Natural killer cell (primary cell): ENCODE results near the gene FUCA2. TPM values are rescaled to one million over a fixed set of nuclear protein-coding genes. Genes with fewer than 3 reads are reported as not detected.
"Not testable (repeated sequence)": the region's sequence is repeated elsewhere in the genome, so short reads cannot be mapped to it uniquely, and the experiment has no call there.

Experiments
- ATAC-seq, 3 donors: fragments of 150-1000 bp in 2 of 3; fragments of 200-7000 bp in 1 of 3; cut with Tn5 transposase; 1 replicate in 1 of 3; 2 replicates in 2 of 3; pipeline ENCODE4 v1.10.0; 2021; ENCODE audit warnings: mild to moderate bottlenecking in 2 of 3, moderate library complexity in 2 of 3
- DNase-seq, 2 donors: peaks; one replicate each; pipeline versions ENCODE4 v3.0.0 to v3.0.0-alpha.2; 2013 to 2021; ENCODE audit warnings: mixed read lengths in 1 of 2
- H3K27ac ChIP-seq: one replicate; pipeline ENCODE4 v1.5.1; 2013; ENCODE audit warnings: mild to moderate bottlenecking, low read length
- H3K27me3 ChIP-seq: one replicate; pipeline ENCODE4 v1.6.1; 2013; ENCODE audit warnings: low read length; ENCODE audit not compliant: control insufficient read depth, insufficient read depth
- H3K36me3 ChIP-seq: one replicate; pipeline ENCODE4 v1.6.1; 2013; ENCODE audit warnings: low read length; ENCODE audit not compliant: control insufficient read depth, insufficient read depth
- H3K4me1 ChIP-seq: one replicate; pipeline ENCODE4 v1.6.1; 2013; ENCODE audit warnings: low read length; ENCODE audit not compliant: control insufficient read depth, insufficient read depth
- H3K4me3 ChIP-seq: one replicate; pipeline ENCODE4 v1.5.1; 2013; ENCODE audit warnings: low read length
- H3K9me3 ChIP-seq: one replicate; pipeline ENCODE4 v1.6.1; 2013; ENCODE audit warnings: low read length; ENCODE audit not compliant: control insufficient read depth, insufficient read depth
- H3K27ac Mint-ChIP-seq, 2 donors: one replicate each; pipeline ENCODE4 v1.8.0; 2022; ENCODE audit warnings: mild to moderate bottlenecking in 2 of 2, mixed read lengths in 2 of 2, moderate library complexity in 1 of 2
- H3K27me3 Mint-ChIP-seq, 2 donors: one replicate each; pipeline ENCODE4 v1.8.0; 2022; ENCODE audit warnings: low read depth in 2 of 2, mixed read lengths in 2 of 2
- H3K36me3 Mint-ChIP-seq: one replicate; pipeline ENCODE4 v1.8.0; 2022; ENCODE audit warnings: mixed read lengths
- H3K4me1 Mint-ChIP-seq, 2 donors: one replicate each; pipeline ENCODE4 v1.8.0; 2022; ENCODE audit warnings: mixed read lengths in 2 of 2
- H3K4me3 Mint-ChIP-seq: one replicate; pipeline ENCODE4 v1.8.0; 2022; ENCODE audit warnings: mild to moderate bottlenecking, moderate library complexity, mixed read lengths
- H3K9me3 Mint-ChIP-seq, 2 donors: one replicate each; pipeline ENCODE4 v1.8.0; 2022; ENCODE audit warnings: mixed read lengths in 2 of 2
- WGBS: methylation state at CpG from one replicate; pipeline ENCODE4 v1.1.7; 2013; ENCODE audit warnings: missing lambda C conversion rate; ENCODE audit not compliant: insufficient coverage; 5-methylcytosine and 5-hydroxymethylcytosine counted together
- intact Hi-C: fragments of 100-400 bp; cut with micrococcal nuclease; formaldehyde crosslinking; loops from one replicate; pipeline ENCODE4 v1.14.2; 2022
- total RNA-seq, 4 donors: library from RNA; stranded (reverse); fragments of 120-200 nt in 1 of 4; gene quantifications; one replicate each; pipeline versions ENCODE4 v1.2.3 to v1.2.4, GENCODE V29; 2013 to 2022
- TF ChIP-seq, protein P1 (sequence below): fragments of 200-600 bp; IDR thresholded peaks from one replicate; pipeline ENCODE4 v1.8.0; 2022; ENCODE audit warnings: antibody characterized with exemption

Gene FUCA2
- total RNA-seq, 3 donors from 2014 or later (not counting 1 experiment from before 2014, with no cell fraction given) = 10.5 to 15.5 (median 13.0) TPM

DNA sequence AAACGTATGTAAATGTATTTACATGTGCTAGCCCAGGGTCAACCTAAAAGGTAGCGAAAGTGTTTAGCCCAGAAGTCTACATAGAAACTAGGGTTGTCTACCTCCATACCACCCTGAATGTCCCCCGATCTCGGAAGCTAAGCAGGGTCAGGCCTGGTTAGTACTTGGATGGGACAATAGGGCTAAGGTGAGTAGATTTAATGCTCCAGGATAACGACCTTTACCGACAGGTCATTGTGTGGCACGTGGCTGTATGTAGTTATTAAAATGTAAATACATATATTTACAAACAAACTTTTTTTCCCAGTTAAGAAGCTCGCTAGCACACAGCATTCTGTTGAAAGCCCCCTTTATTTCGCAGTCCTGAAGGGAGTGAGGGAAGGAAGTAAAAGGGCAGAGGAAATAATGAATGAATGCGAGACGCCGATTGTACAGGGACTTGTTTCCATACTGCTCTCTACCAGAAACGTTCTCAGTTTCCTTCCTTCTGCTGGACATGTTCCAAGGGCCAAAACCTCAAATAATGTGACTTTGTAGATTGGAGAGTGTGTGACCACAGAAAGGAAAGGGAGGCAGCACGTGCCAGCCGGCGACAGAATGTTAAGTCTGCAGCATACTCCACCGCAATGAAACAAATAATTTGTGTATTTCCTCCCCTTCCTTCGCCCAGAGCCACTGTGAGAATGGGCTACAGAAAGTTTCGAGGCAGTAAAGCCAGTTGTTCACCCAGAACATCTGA is 61.6 kb downstream of the FUCA2 start:
- peaks cover 5% of the 10 kb centered on the region for H3K4me1 ChIP-seq
- H3K27ac ChIP-seq = peak overlapping the region; percentile 73
- no peaks in the 10 kb centered on the region for H3K27me3 ChIP-seq
- no peaks in the 10 kb centered on the region for H3K36me3 ChIP-seq
- H3K4me3 ChIP-seq = peak overlapping the region; percentile 83
- H3K9me3 ChIP-seq = no peaks in the 10 kb centered on the region
- peak overlapping the region; percentile 91 to 96 for H3K27ac Mint-ChIP-seq
- no peaks in the 10 kb centered on the region for H3K9me3 Mint-ChIP-seq
- intact Hi-C loops = loop anchor here (1.0 to 5.0 kb wide), 4 partner anchors 53 to 1303 kb away; partner anchors contain the start of genes FUCA2, LTV1, NMBR and VTA1
- no peaks in the 10 kb centered on the region for H3K36me3 Mint-ChIP-seq
- DNase-seq (peak; percentile 65 to 73), ATAC-seq (peak in 2 of 3 donors; percentile 3 to 11)
- no peaks in the 10 kb centered on the region for H3K27me3 Mint-ChIP-seq
- TF ChIP-seq, protein P1, sequence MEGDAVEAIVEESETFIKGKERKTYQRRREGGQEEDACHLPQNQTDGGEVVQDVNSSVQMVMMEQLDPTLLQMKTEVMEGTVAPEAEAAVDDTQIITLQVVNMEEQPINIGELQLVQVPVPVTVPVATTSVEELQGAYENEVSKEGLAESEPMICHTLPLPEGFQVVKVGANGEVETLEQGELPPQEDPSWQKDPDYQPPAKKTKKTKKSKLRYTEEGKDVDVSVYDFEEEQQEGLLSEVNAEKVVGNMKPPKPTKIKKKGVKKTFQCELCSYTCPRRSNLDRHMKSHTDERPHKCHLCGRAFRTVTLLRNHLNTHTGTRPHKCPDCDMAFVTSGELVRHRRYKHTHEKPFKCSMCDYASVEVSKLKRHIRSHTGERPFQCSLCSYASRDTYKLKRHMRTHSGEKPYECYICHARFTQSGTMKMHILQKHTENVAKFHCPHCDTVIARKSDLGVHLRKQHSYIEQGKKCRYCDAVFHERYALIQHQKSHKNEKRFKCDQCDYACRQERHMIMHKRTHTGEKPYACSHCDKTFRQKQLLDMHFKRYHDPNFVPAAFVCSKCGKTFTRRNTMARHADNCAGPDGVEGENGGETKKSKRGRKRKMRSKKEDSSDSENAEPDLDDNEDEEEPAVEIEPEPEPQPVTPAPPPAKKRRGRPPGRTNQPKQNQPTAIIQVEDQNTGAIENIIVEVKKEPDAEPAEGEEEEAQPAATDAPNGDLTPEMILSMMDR = no peak
- H3K4me3 Mint-ChIP-seq = peak overlapping the region; percentile 99
- WGBS = 10% methylated on average over 14 of the region's 19 CpGs
- H3K4me1 Mint-ChIP-seq = peaks cover 32 to 39% of the 10 kb centered on the region in 2 donors

DNA sequence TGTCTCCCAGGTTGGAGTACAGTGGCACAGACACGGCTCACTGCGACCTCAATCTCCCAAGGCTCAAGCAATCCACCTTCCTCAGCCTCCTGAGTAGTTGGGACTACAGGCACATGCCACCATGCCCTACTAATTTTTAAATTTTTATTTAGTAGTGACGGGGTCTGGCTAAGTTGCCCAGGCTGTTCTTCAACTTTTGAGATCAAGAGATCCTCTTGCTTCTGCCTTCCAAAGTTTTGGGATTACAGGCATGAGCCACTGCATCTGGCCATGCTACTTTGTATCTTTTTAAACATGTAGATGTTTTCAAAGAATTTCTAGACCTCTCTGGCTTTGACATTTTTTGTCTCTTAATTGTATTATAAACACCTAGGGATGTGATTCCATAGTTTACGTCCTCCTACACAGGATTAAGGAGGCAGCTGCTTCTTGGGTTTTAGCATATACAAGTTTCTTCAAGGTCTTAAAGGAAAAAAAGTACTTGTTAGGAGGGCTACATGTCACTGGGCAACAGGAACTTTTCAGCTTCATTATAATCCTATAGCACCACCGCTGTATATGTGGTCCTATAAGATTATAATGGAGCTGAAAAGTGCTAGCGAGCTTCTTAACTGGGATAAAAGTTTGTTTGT is 62.3 kb downstream of the FUCA2 start:
- H3K27me3 Mint-ChIP-seq = no peaks in the 10 kb centered on the region
- no peaks in the 10 kb centered on the region for H3K36me3 ChIP-seq
- H3K9me3 ChIP-seq = no peaks in the 10 kb centered on the region
- no peak overlapping the region for H3K27ac ChIP-seq
- ATAC-seq (no peak), DNase-seq (peak in 1 of 2 donors; percentile 6)
- WGBS = 87% methylated on average over 5 of the region's 6 CpGs
- intact Hi-C loops = no loop called here
- H3K4me1 ChIP-seq = peaks cover 5% of the 10 kb centered on the region
- no peaks in the 10 kb centered on the region for H3K36me3 Mint-ChIP-seq
- no peak overlapping the region for H3K4me3 ChIP-seq
- H3K27me3 ChIP-seq = no peaks in the 10 kb centered on the region
- peak overlapping the region; percentile 99 for H3K4me3 Mint-ChIP-seq
- peaks cover 32 to 39% of the 10 kb centered on the region in 2 donors for H3K4me1 Mint-ChIP-seq
- TF ChIP-seq, protein P1 = no peak
- H3K27ac Mint-ChIP-seq = peak overlapping the region; percentile 91 to 96
- H3K9me3 Mint-ChIP-seq = no peaks in the 10 kb centered on the region

DNA sequence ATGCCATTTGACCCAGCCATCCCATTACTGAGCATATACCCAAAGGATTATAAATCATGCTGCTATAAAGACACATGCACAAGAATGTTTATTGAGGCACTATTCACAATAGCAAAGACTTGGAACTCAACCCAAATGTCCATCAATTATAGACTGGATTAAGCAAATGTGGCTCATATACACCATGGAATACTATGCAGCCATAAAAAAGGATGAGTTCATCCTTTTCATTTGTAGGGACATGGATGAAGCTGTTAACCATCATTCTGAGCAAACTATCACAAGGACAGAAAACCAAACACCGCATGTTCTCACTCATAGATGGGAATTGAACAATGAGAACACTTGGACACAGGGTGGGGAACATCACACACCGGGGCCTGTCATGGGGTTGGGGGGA is 63.7 kb downstream of the FUCA2 start:
- H3K36me3 ChIP-seq, H3K27ac ChIP-seq, H3K36me3 Mint-ChIP-seq, H3K4me3 Mint-ChIP-seq, DNase-seq, H3K27me3 Mint-ChIP-seq, H3K4me1 ChIP-seq, H3K9me3 ChIP-seq, ATAC-seq, H3K27ac Mint-ChIP-seq, H3K27me3 ChIP-seq, H3K9me3 Mint-ChIP-seq, H3K4me3 ChIP-seq, intact Hi-C loops: not testable (repeated sequence)
- 100% methylated on average over 1 of the region's 2 CpGs for WGBS
- peaks cover 32% of the 10 kb centered on the region in 2 donors for H3K4me1 Mint-ChIP-seq

Other genes starting within 250 kb of the FUCA2 start
- gene ADAT2, start 61.0 kb downstream of the FUCA2 start, total RNA-seq = 10 to 100 TPM; 17.4 to 19.4 (median 19.1) TPM
- 10 to 100 TPM; 10.2 to 16.0 (median 14.2) TPM for gene PEX3, start 60.9 kb downstream of the FUCA2 start, total RNA-seq
- 10 to 100 TPM; 23.8 to 32.7 (median 24.9) TPM for gene PHACTR2, start 166.2 kb upstream of the FUCA2 start, total RNA-seq